NOMO-1 treated with dmso at 0.1 percent for 144 hours (cell line): ENCODE results near the gene PCDHGA1.
A peak's percentile ranks its signal among the peaks of the same experiment; 100 is the strongest.

Experiments
- DNase-seq: peaks from one replicate; lab custom pipeline; 2025; ENCODE audit not compliant: unreplicated experiment; lab: John Stamatoyannopoulos, UW

PCDHGA1 gene

GRCh38 chr5:141439411-141440141, 109.3 kb downstream of the PCDHGA1 start:
- DNase-seq = no peak

GRCh38 chr5:141440341-141440740, 110.0 kb downstream of the PCDHGA1 start:
- DNase-seq = no peak

- no peak for DNase-seq
Observed at GRCh38 chr5:141441571-141442170, 111.4 kb downstream of the PCDHGA1 start.

GRCh38 chr5:141465351-141465750, 135.0 kb downstream of the PCDHGA1 start:
- DNase-seq = no peak

GRCh38 chr5:141475625-141476131, 145.4 kb downstream of the PCDHGA1 start, which contains the start of gene PCDHGC3:
TSS of gene PCDHGC3 (plus strand) at chr5:141475966. CDS start at chr5:141476117, 151 bp downstream.
- peak; percentile 62 for DNase-seq

GRCh38 chr5:141476132-141476911, 146.0 kb downstream of the PCDHGA1 start:
- DNase-seq = peak; percentile 18

- no peak for DNase-seq
Observed at GRCh38 chr5:141477044-141477575, 146.8 kb downstream of the PCDHGA1 start.

GRCh38 chr5:141477815-141478214, 147.5 kb downstream of the PCDHGA1 start:
- DNase-seq = no peak

- DNase-seq = no peak
Observed at GRCh38 chr5:141478321-141478945, 148.1 kb downstream of the PCDHGA1 start.

GRCh38 chr5:141479776-141480175, 149.5 kb downstream of the PCDHGA1 start:
- DNase-seq = no peak

- no peak for DNase-seq
Observed at GRCh38 chr5:141483902-141484301, 153.6 kb downstream of the PCDHGA1 start.

- no peak for DNase-seq
Observed at GRCh38 chr5:141484310-141484640, 154.0 kb downstream of the PCDHGA1 start.

GRCh38 chr5:141484641-141485311, 154.5 kb downstream of the PCDHGA1 start, which contains the start of gene PCDHGC4:
TSS of gene PCDHGC4 (plus strand) at chr5:141485030. CDS start at chr5:141485174, 144 bp downstream.
- DNase-seq = no peak

- no peak for DNase-seq
Observed at GRCh38 chr5:141485321-141486055, 155.2 kb downstream of the PCDHGA1 start.

GRCh38 chr5:141486091-141486490, 155.8 kb downstream of the PCDHGA1 start:
- DNase-seq = no peak

GRCh38 chr5:141487131-141487530, 156.8 kb downstream of the PCDHGA1 start:
- DNase-seq = no peak

GRCh38 chr5:141488591-141489561, 158.6 kb downstream of the PCDHGA1 start, which contains the start of gene PCDHGC5:
TSS of gene PCDHGC5 (plus strand) at chr5:141489081. CDS start at chr5:141489241, 160 bp downstream.
- DNase-seq = no peak

GRCh38 chr5:141489841-141490240, 159.5 kb downstream of the PCDHGA1 start:
- no peak for DNase-seq
